B cell (primary cell): ENCODE results near the gene TTC27. TPM values are rescaled to one million over a fixed set of nuclear protein-coding genes. Genes with fewer than 3 reads are reported as not detected.

ENCODE experiments used
- ATAC-seq: fragments of 200-7000 bp; cut with Tn5 transposase; one replicate; pipeline ENCODE4 v1.10.0; 2021; ENCODE audit warnings: low read depth, mild to moderate bottlenecking, moderate number of reproducible peaks, moderate library complexity
- CTCF ChIA-PET: fragments of 350-600 bp; sonication (Branson Sonifier 250); formaldehyde crosslinking; loops from one replicate; lab custom pipeline; 2021; ENCODE audit warnings: antibody characterized with exemption, inconsistent platforms; lab: Charles Lee
- POLR2A ChIA-PET: fragments of 350-600 bp; sonication (Branson Sonifier 250); formaldehyde crosslinking; loops from one replicate; lab custom pipeline; 2021; ENCODE audit warnings: antibody characterized with exemption; lab: Charles Lee
- DNase-seq: peaks from one replicate; pipeline ENCODE4 v3.0.0; 2013
- H2AFZ ChIP-seq: 2 replicates; pipeline ENCODE4 v1.6.1; 2012; ENCODE audit warnings: mild to moderate bottlenecking, low read depth, low read length; ENCODE audit not compliant: insufficient read depth, poor library complexity, severe bottlenecking
- H3K27ac ChIP-seq, 2 donors: 1 replicate in 1 of 2; 2 replicates in 1 of 2; pipeline ENCODE4 v1.5.1; 2012 to 2013; ENCODE audit warnings: low read length in 2 of 2, mild to moderate bottlenecking in 2 of 2, moderate library complexity in 1 of 2
- H3K27me3 ChIP-seq, 4 experiments: fragments of 200-600 bp in 1 of 4; sonication (generic) in 1 of 4; replicated peaks in 1 of 4; 1 replicate in 2 of 4; 2 replicates in 2 of 4; pipeline versions ENCODE4 v1.6.1 to v1.7.0; 2013 to 2016; ENCODE audit warnings: low read length in 3 of 4, mild to moderate bottlenecking in 2 of 4, mixed read lengths in 1 of 4, moderate library complexity in 1 of 4; ENCODE audit not compliant: insufficient read depth in 4 of 4, control insufficient read depth in 3 of 4; ENCODE audit errors: control extremely low read depth in 1 of 4
- H3K36me3 ChIP-seq, 2 experiments: replicated peaks in 1 of 2; 1 replicate in 1 of 2; 2 replicates in 1 of 2; pipeline versions ENCODE4 v1.6.1 to v1.7.1; 2013; ENCODE audit warnings: low read length in 1 of 2; ENCODE audit not compliant: insufficient read depth in 2 of 2, control insufficient read depth in 1 of 2; ENCODE audit errors: control extremely low read depth in 1 of 2, extremely low read depth in 1 of 2
- H3K4me1 ChIP-seq, 2 donors: fragments of 200-600 bp in 1 of 2; sonication (generic) in 1 of 2; 1 replicate in 1 of 2; 2 replicates in 1 of 2; pipeline versions ENCODE4 v1.5.1 to v1.6.1; 2013 to 2017; ENCODE audit warnings: low read length in 2 of 2; ENCODE audit not compliant: control insufficient read depth in 2 of 2, insufficient read depth in 2 of 2
- H3K4me2 ChIP-seq: replicated peaks from 2 replicates; pipeline ENCODE3; 2012; ENCODE audit warnings: mild to moderate bottlenecking, low read depth, low read length; ENCODE audit not compliant: poor library complexity, severe bottlenecking
- H3K4me3 ChIP-seq, 5 experiments: fragments of 200-600 bp in 1 of 5; sonication (generic) in 1 of 5; 1 replicate in 3 of 5; 2 replicates in 2 of 5; pipeline versions ENCODE4 v1.5.1 to v1.7.0; 2011 to 2016; ENCODE audit warnings: low read length in 4 of 5, mild to moderate bottlenecking in 4 of 5, low read depth in 2 of 5, control low read depth in 1 of 5, moderate library complexity in 1 of 5; ENCODE audit not compliant: insufficient read depth in 1 of 5; ENCODE audit errors: control extremely low read depth in 1 of 5, extremely low read depth in 1 of 5
- H3K79me2 ChIP-seq: fragments of 200-600 bp; sonication (generic); one replicate; pipeline ENCODE4 v1.6.0; 2016; ENCODE audit warnings: low read length; ENCODE audit not compliant: control insufficient read depth, insufficient read depth
- H3K9ac ChIP-seq: fragments of 200-600 bp; sonication (generic); 2 replicates; pipeline ENCODE4 v1.6.1; 2017; ENCODE audit warnings: mild to moderate bottlenecking, low read length, moderate library complexity
- H3K9me3 ChIP-seq, 3 donors: one replicate each; pipeline versions ENCODE4 v1.6.1 to v1.7.1; 2013; ENCODE audit warnings: low read length in 2 of 3; ENCODE audit not compliant: control insufficient read depth in 2 of 3, insufficient read depth in 1 of 3; ENCODE audit errors: control extremely low read depth in 1 of 3
- H4K20me1 ChIP-seq: 2 replicates; pipeline ENCODE4 v1.6.0; 2012; ENCODE audit warnings: mild to moderate bottlenecking, low read length; ENCODE audit not compliant: insufficient read depth, control insufficient read depth, poor library complexity, severe bottlenecking
- H3K27ac Mint-ChIP-seq: one replicate; pipeline ENCODE4 v1.8.0; 2021; ENCODE audit warnings: mixed read lengths
- H3K27me3 Mint-ChIP-seq: one replicate; pipeline ENCODE4 v1.8.0; 2021; ENCODE audit warnings: mixed read lengths
- H3K4me1 Mint-ChIP-seq: one replicate; pipeline ENCODE4 v1.8.0; 2021; ENCODE audit warnings: mixed read lengths
- H3K4me3 Mint-ChIP-seq: one replicate; pipeline ENCODE4 v1.8.0; 2021; ENCODE audit warnings: mixed read lengths
- H3K9me3 Mint-ChIP-seq: one replicate; pipeline ENCODE4 v1.8.0; 2022; ENCODE audit warnings: mixed read lengths; ENCODE audit not compliant: insufficient read depth
- CTCF ChIP-seq: fragments of 200-600 bp; IDR thresholded peaks from one replicate; pipeline ENCODE4 v1.8.0; 2022; ENCODE audit warnings: antibody characterized with exemption, mild to moderate bottlenecking
- EZH2 ChIP-seq: IDR thresholded peaks from 2 replicates; pipeline ENCODE4 v1.6.1; 2012; ENCODE audit warnings: borderline replicate concordance, low read depth, mild to moderate bottlenecking, moderate library complexity, low read length; ENCODE audit not compliant: insufficient read depth, poor library complexity, severe bottlenecking
- WGBS: methylation state at CpG from one replicate; pipeline ENCODE4 v1.1.5; 2013; ENCODE audit warnings: missing lambda C conversion rate; ENCODE audit not compliant: insufficient coverage; 5-methylcytosine and 5-hydroxymethylcytosine counted together
- intact Hi-C: fragments of 100-400 bp; cut with micrococcal nuclease; formaldehyde crosslinking; loops from one replicate; pipeline ENCODE4 v1.10.0; 2022
- polyA plus RNA-seq: library from polyadenylated mRNA; depleted of rRNA; stranded (reverse); fragments of >200 nt; gene quantifications from 2 replicates; pipeline ENCODE4 v1.2.3, GENCODE V29; 2012
- total RNA-seq, 2 donors: library from RNA; stranded (reverse); fragments of 120-200 nt in 1 of 2; gene quantifications; 1 replicate in 1 of 2; 2 replicates in 1 of 2; pipeline versions ENCODE4 v1.2.3 to v1.2.4, GENCODE V29; 2013 to 2022

Gene TTC27
- total and polyA plus RNA-seq, 2 donors (not counting 1 experiment from before 2014, with no cell fraction given), result 22.7 to 28.5 TPM

DNA sequence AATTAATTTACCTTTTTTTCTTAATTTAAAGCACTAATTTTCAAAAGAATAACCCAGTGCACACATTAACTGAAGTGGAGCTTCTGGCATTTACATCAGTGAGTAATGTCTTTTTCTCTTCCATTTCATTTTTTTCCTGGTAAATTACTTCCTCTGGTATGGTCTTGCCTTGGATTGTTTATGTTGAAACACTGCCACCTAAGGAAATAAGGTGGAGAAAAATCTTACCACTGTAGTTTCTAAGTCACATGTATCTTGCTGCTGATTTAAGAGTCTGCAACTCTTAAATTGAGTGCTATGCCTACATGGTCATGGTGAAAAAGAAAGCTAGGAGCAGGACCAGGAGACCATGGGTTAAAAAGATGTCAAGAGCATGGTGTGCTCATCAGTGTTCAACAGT lies 51.0 kb downstream of the TTC27 start:
- Histone ChIP-seq H3K9me3 (peaks cover 0 to 2% (median 0%) of the 10 kb centered on the region in 3 donors), H3K27me3 (no peaks in the 10 kb centered on the region), H3K27ac (no peak overlapping the region), H2AFZ (no peak overlapping the region), H3K9ac (no peak overlapping the region), H3K4me1 (no peaks in the 10 kb centered on the region), H3K4me3 (no peak overlapping the region), H3K36me3 (peaks cover 7 to 22% of the 10 kb centered on the region in 2 experiments), H4K20me1 (no peaks in the 10 kb centered on the region), H3K79me2 (no peaks in the 10 kb centered on the region), H3K4me2 (no peak overlapping the region)
- Mint-ChIP-seq H3K27me3 (no peaks in the 10 kb centered on the region), H3K27ac (no peak overlapping the region), H3K4me3 (no peak overlapping the region), H3K9me3 (no peaks in the 10 kb centered on the region), H3K4me1 (no peaks in the 10 kb centered on the region)
- no peak for ATAC-seq
- intact Hi-C loops, result no loop called here
- no peak for TF ChIP-seq EZH2
- TF ChIP-seq CTCF, result no peak
- ChIA-PET CTCF (interaction anchor here (0.6 kb wide), 1 partner anchor 27 kb away, joined by 3 read pairs; no protein-coding TSS in a partner anchor), POLR2A (no interaction called here)
- no peak for DNase-seq

GRCh38 chr2:32680942-32681341 lies 53.1 kb downstream of the TTC27 start:
- ChIA-PET CTCF (interaction anchor here (1.1 kb wide), 1 partner anchor 10 kb away, joined by 4 read pairs; no protein-coding TSS in a partner anchor), POLR2A (no interaction called here)
- Histone ChIP-seq H3K27me3 (no peaks in the 10 kb centered on the region), H3K4me3 (no peak overlapping the region), H3K79me2 (no peaks in the 10 kb centered on the region), H4K20me1 (no peaks in the 10 kb centered on the region), H3K36me3 (peaks cover 4 to 21% of the 10 kb centered on the region in 2 experiments), H3K9ac (no peak overlapping the region), H3K4me1 (no peaks in the 10 kb centered on the region), H2AFZ (no peak overlapping the region), H3K4me2 (no peak overlapping the region), H3K27ac (no peak overlapping the region), H3K9me3 (peaks cover 0 to 3% (median 0%) of the 10 kb centered on the region in 3 donors)
- ATAC-seq (no peak), DNase-seq (no peak)
- no peak overlapping the region for H3K4me3 Mint-ChIP-seq
- intact Hi-C loops, result no loop called here
- WGBS, result no CpG with 5 or more reads among the region's 4 CpGs
- no peaks in the 10 kb centered on the region for H3K9me3 Mint-ChIP-seq
- no peaks in the 10 kb centered on the region for H3K4me1 Mint-ChIP-seq
- H3K27ac Mint-ChIP-seq, result no peak overlapping the region
- H3K27me3 Mint-ChIP-seq, result no peaks in the 10 kb centered on the region
- TF ChIP-seq EZH2, result no peak
